HepG2 (cell line): ENCODE data around the gene HEPACAM. TPM values are rescaled to one million over a fixed set of nuclear protein-coding genes. Genes with fewer than 3 reads are reported as not detected.

Experiments
- ATF2 ChIP-seq: sonication (generic); formaldehyde crosslinking; IDR thresholded peaks from 2 replicates; pipeline ENCODE4 v1.4.0; 2020; ENCODE audit warnings: missing genetic modification reagents
- DPF2 ChIP-seq: sonication (generic); formaldehyde crosslinking; IDR thresholded peaks from 2 replicates; pipeline ENCODE4 v1.4.0; 2020; ENCODE audit warnings: mild to moderate bottlenecking, low read depth, missing genetic modification reagents, borderline replicate concordance
- HBP1 ChIP-seq: IDR thresholded peaks from 2 replicates; pipeline ENCODE4 v1.6.1; 2016; ENCODE audit warnings: low read depth, control low read depth
- MEIS1 ChIP-seq: sonication (generic); formaldehyde crosslinking; IDR thresholded peaks from 2 replicates; pipeline ENCODE4 v1.9.0; 2021; ENCODE audit warnings: mild to moderate bottlenecking, missing genetic modification reagents, moderate library complexity, borderline replicate concordance
- MYNN ChIP-seq: sonication (generic); formaldehyde crosslinking; IDR thresholded peaks from 2 replicates; pipeline ENCODE4 v1.4.0; 2020; ENCODE audit warnings: mild to moderate bottlenecking, low read depth, missing genetic modification reagents
- PITX1 ChIP-seq: sonication (generic); formaldehyde crosslinking; IDR thresholded peaks from 2 replicates; pipeline ENCODE4 v1.5.1; 2020; ENCODE audit warnings: mild to moderate bottlenecking, missing genetic modification reagents
- PTBP1 ChIP-seq: fragments of 200-400 bp; formaldehyde crosslinking; IDR thresholded peaks from 2 replicates; pipeline ENCODE4 v1.6.1; 2018; ENCODE audit warnings: low read length, low read depth; ENCODE audit not compliant: poor library complexity, severe bottlenecking
- SMYD3 ChIP-seq: sonication (generic); formaldehyde crosslinking; IDR thresholded peaks from 2 replicates; pipeline ENCODE4 v1.8.1; 2023; ENCODE audit warnings: mild to moderate bottlenecking, missing genetic modification reagents
- TMF1 ChIP-seq: sonication (generic); formaldehyde crosslinking; IDR thresholded peaks from 2 replicates; pipeline ENCODE4 v1.8.1; 2022; ENCODE audit warnings: low read depth, missing genetic modification reagents
- ZBTB43 ChIP-seq: sonication (generic); formaldehyde crosslinking; conservative IDR thresholded peaks from 2 replicates; pipeline ENCODE4 v1.4.0; 2020; ENCODE audit warnings: missing genetic modification reagents
- ZNF124 ChIP-seq: sonication (generic); formaldehyde crosslinking; IDR thresholded peaks from 2 replicates; pipeline ENCODE4 v1.4.0; 2020; ENCODE audit warnings: missing genetic modification reagents
- ZNF674 ChIP-seq: sonication (generic); formaldehyde crosslinking; IDR thresholded peaks from 2 replicates; pipeline ENCODE4 v1.5.0; 2020; ENCODE audit warnings: low read depth, mild to moderate bottlenecking, missing genetic modification reagents
- ZNF776 ChIP-seq: sonication (generic); formaldehyde crosslinking; IDR thresholded peaks from 2 replicates; pipeline ENCODE4 v1.4.0; 2020; ENCODE audit warnings: mild to moderate bottlenecking, missing genetic modification reagents
- ZNF788 ChIP-seq: sonication (generic); formaldehyde crosslinking; IDR thresholded peaks from 2 replicates; pipeline ENCODE4 v1.5.0; 2020; ENCODE audit warnings: mild to moderate bottlenecking, missing genetic modification reagents, borderline replicate concordance
- ZNF850 ChIP-seq: sonication (generic); formaldehyde crosslinking; conservative IDR thresholded peaks from 2 replicates; pipeline ENCODE4 v1.9.0; 2021; ENCODE audit warnings: mild to moderate bottlenecking, missing genetic modification reagents
- polyA plus RNA-seq, 8 experiments: library from polyadenylated mRNA; depleted of rRNA in 3 of 8; stranded (reverse) in 7 of 8; unstranded in 1 of 8; fragments of >200 nt; fragmentation: Illumina TruSeq in 4 of 8; extraction: Trizol in 4 of 8; gene quantifications; 2 replicates each; pipeline versions ENCODE4 v1.2.1 to v1.2.3, GENCODE V29; 2011 to 2016; ENCODE audit warnings: low read depth in 4 of 8, missing spikeins in 1 of 8, mixed read lengths in 1 of 8; ENCODE audit not compliant: insufficient read depth in 1 of 8
- total RNA-seq, 5 experiments: library from RNA; depleted of rRNA; stranded (reverse); fragments of >200 nt; fragmentation: Illumina TruSeq; extraction: Trizol; gene quantifications; 2 replicates each; pipeline ENCODE4 v1.2.3, GENCODE V29; 2016; ENCODE audit warnings: low read depth in 1 of 5
- TF ChIP-seq, protein P1 (sequence below): sonication (generic); formaldehyde crosslinking; IDR thresholded peaks from 2 replicates; pipeline ENCODE4 v1.4.0; 2020; ENCODE audit warnings: mild to moderate bottlenecking, missing genetic modification reagents
- TF ChIP-seq, protein P2 (sequence below): sonication (generic); formaldehyde crosslinking; IDR thresholded peaks from 2 replicates; pipeline ENCODE4 v1.4.0; 2020; ENCODE audit warnings: missing genetic modification reagents, borderline replicate concordance
- TF ChIP-seq, protein P3 (sequence below): sonication (generic); formaldehyde crosslinking; IDR thresholded peaks from 2 replicates; pipeline ENCODE4 v1.4.0; 2020; ENCODE audit warnings: mild to moderate bottlenecking, low read depth, missing genetic modification reagents

Gene HEPACAM
- total and polyA plus RNA-seq, 2 of the 13 experiments (the other 11 are each of a cell fraction or from before 2014, with no cell fraction given), result 66.9 to 121 TPM

- TF ChIP-seq ZNF788 (CRISPR knock-in tag), result 0 out of 2 replicates have a peak, but pooled peaks have one; percentile 63
- peak; percentile 51; the same call in 1 of the 2 replicates for TF ChIP-seq ZBTB43 (CRISPR knock-in tag)
- no peak for TF ChIP-seq ZNF850 (CRISPR knock-in tag)
- TF ChIP-seq, protein P1, sequence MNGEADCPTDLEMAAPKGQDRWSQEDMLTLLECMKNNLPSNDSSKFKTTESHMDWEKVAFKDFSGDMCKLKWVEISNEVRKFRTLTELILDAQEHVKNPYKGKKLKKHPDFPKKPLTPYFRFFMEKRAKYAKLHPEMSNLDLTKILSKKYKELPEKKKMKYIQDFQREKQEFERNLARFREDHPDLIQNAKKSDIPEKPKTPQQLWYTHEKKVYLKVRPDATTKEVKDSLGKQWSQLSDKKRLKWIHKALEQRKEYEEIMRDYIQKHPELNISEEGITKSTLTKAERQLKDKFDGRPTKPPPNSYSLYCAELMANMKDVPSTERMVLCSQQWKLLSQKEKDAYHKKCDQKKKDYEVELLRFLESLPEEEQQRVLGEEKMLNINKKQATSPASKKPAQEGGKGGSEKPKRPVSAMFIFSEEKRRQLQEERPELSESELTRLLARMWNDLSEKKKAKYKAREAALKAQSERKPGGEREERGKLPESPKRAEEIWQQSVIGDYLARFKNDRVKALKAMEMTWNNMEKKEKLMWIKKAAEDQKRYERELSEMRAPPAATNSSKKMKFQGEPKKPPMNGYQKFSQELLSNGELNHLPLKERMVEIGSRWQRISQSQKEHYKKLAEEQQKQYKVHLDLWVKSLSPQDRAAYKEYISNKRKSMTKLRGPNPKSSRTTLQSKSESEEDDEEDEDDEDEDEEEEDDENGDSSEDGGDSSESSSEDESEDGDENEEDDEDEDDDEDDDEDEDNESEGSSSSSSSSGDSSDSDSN (CRISPR knock-in tag), result no peak
- TF ChIP-seq MYNN (CRISPR knock-in tag), result no peak
- TF ChIP-seq SMYD3 (CRISPR knock-in tag), result no peak; the same call in 1 of the 2 replicates
- no peak for TF ChIP-seq PTBP1
- TF ChIP-seq DPF2 (CRISPR knock-in tag), result 0 out of 2 replicates have a peak, but pooled peaks have one; percentile 49
- no peak for TF ChIP-seq ZNF124 (CRISPR knock-in tag)
- no peak for TF ChIP-seq HBP1 (CRISPR knock-in tag)
- TF ChIP-seq ZNF674 (CRISPR knock-in tag), result no peak
- no peak for TF ChIP-seq PITX1 (CRISPR knock-in tag)
- TF ChIP-seq TMF1, result no peak
- TF ChIP-seq ZNF776 (CRISPR knock-in tag), result no peak
- TF ChIP-seq, protein P2, sequence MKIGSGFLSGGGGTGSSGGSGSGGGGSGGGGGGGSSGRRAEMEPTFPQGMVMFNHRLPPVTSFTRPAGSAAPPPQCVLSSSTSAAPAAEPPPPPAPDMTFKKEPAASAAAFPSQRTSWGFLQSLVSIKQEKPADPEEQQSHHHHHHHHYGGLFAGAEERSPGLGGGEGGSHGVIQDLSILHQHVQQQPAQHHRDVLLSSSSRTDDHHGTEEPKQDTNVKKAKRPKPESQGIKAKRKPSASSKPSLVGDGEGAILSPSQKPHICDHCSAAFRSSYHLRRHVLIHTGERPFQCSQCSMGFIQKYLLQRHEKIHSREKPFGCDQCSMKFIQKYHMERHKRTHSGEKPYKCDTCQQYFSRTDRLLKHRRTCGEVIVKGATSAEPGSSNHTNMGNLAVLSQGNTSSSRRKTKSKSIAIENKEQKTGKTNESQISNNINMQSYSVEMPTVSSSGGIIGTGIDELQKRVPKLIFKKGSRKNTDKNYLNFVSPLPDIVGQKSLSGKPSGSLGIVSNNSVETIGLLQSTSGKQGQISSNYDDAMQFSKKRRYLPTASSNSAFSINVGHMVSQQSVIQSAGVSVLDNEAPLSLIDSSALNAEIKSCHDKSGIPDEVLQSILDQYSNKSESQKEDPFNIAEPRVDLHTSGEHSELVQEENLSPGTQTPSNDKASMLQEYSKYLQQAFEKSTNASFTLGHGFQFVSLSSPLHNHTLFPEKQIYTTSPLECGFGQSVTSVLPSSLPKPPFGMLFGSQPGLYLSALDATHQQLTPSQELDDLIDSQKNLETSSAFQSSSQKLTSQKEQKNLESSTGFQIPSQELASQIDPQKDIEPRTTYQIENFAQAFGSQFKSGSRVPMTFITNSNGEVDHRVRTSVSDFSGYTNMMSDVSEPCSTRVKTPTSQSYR (CRISPR knock-in tag), result no peak
- TF ChIP-seq ATF2 (CRISPR knock-in tag), result peak; percentile 57; the same call in 1 of the 2 replicates
- TF ChIP-seq, protein P3, sequence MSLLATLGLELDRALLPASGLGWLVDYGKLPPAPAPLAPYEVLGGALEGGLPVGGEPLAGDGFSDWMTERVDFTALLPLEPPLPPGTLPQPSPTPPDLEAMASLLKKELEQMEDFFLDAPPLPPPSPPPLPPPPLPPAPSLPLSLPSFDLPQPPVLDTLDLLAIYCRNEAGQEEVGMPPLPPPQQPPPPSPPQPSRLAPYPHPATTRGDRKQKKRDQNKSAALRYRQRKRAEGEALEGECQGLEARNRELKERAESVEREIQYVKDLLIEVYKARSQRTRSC (CRISPR knock-in tag), result no peak
- peak; percentile 48; the same call in 1 of the 2 replicates for TF ChIP-seq MEIS1 (CRISPR knock-in tag)
Observed at GRCh38 chr11:124882339-124883071, 53.3 kb downstream of the HEPACAM start (continued).
